Large intestine (tissue), 3 donors: ENCODE measurements around the gene AIG1. TPM values are rescaled to one million over a fixed set of nuclear protein-coding genes. Genes with fewer than 3 reads are reported as not detected.

Experiments
- DNase-seq, 2 donors: peaks; one replicate each; pipeline versions ENCODE4 v3.0.0 to v3.0.0-alpha.2; 2013
- H3K27ac ChIP-seq: one replicate; pipeline ENCODE4 v1.5.1; 2013; ENCODE audit warnings: low read length
- H3K27me3 ChIP-seq: 2 replicates; pipeline ENCODE4 v1.6.1; 2013; ENCODE audit warnings: low read length; ENCODE audit not compliant: control insufficient read depth, insufficient read depth
- H3K36me3 ChIP-seq: 2 replicates; pipeline ENCODE4 v1.6.1; 2013; ENCODE audit warnings: low read length; ENCODE audit not compliant: control insufficient read depth, insufficient read depth
- H3K4me1 ChIP-seq: one replicate; pipeline ENCODE4 v1.6.1; 2013; ENCODE audit warnings: low read length; ENCODE audit not compliant: control insufficient read depth, insufficient read depth
- H3K4me3 ChIP-seq: one replicate; pipeline ENCODE4 v1.5.1; 2013; ENCODE audit warnings: low read length
- H3K9me3 ChIP-seq: one replicate; pipeline ENCODE4 v1.6.1; 2013; ENCODE audit warnings: mild to moderate bottlenecking, low read depth, low read length, moderate library complexity; ENCODE audit not compliant: control insufficient read depth
- WGBS: methylation state at CpG from one replicate; pipeline ENCODE4 v1.1.5; 2013; ENCODE audit warnings: low lambda C conversion rate; ENCODE audit not compliant: insufficient coverage; 5-methylcytosine and 5-hydroxymethylcytosine counted together
- polyA plus RNA-seq: library from polyadenylated mRNA; unstranded; fragments of 120-200 nt; gene quantifications from one replicate; pipeline ENCODE4 v1.2.1, GENCODE V29; 2013

The AIG1 gene
- polyA plus RNA-seq, 1 donor, result 180 TPM

- H3K4me3 ChIP-seq, result no peak overlapping the region
- H3K36me3 ChIP-seq, result no peaks in the 10 kb centered on the region
- H3K27me3 ChIP-seq, result no peaks in the 10 kb centered on the region
- WGBS, result 91% methylated on average over 2 of the region's 3 CpGs
- no peaks in the 10 kb centered on the region for H3K4me1 ChIP-seq
- H3K27ac ChIP-seq, result no peak overlapping the region
- H3K9me3 ChIP-seq, result peaks cover 5% of the 10 kb centered on the region
- DNase-seq, result no peak
Measured at GRCh38 chr6:143053856-143054255, 6.8 kb upstream of the AIG1 start.

- H3K4me1 ChIP-seq, result no peaks in the 10 kb centered on the region
- H3K27ac ChIP-seq, result no peak overlapping the region
- no peak for DNase-seq
- H3K36me3 ChIP-seq, result no peaks in the 10 kb centered on the region
- H3K9me3 ChIP-seq, result peaks cover 4% of the 10 kb centered on the region
- no peak overlapping the region for H3K4me3 ChIP-seq
- H3K27me3 ChIP-seq, result no peaks in the 10 kb centered on the region
- WGBS, result no CpG with 5 or more reads among the region's 2 CpGs
Measured at GRCh38 chr6:143054329-143054728, 6.4 kb upstream of the AIG1 start.

- peaks cover 2% of the 10 kb centered on the region for H3K4me1 ChIP-seq
- H3K27ac ChIP-seq, result no peak overlapping the region
- no peaks in the 10 kb centered on the region for H3K36me3 ChIP-seq
- no CpG with 5 or more reads among the region's 2 CpGs for WGBS
- no peak for DNase-seq
- H3K27me3 ChIP-seq, result no peaks in the 10 kb centered on the region
- H3K4me3 ChIP-seq, result no peak overlapping the region
- no peaks in the 10 kb centered on the region for H3K9me3 ChIP-seq
Measured at GRCh38 chr6:143055213-143055612, 5.5 kb upstream of the AIG1 start.

GRCh38 chr6:143055891-143056290, 4.8 kb upstream of the AIG1 start:
- WGBS, result no CpG with 5 or more reads among the region's 4 CpGs
- H3K9me3 ChIP-seq, result no peaks in the 10 kb centered on the region
- no peaks in the 10 kb centered on the region for H3K27me3 ChIP-seq
- no peaks in the 10 kb centered on the region for H3K36me3 ChIP-seq
- H3K4me1 ChIP-seq, result peaks cover 2% of the 10 kb centered on the region
- DNase-seq, result no peak
- no peak overlapping the region for H3K4me3 ChIP-seq
- H3K27ac ChIP-seq, result no peak overlapping the region

GRCh38 chr6:143058987-143059386, 1.7 kb upstream of the AIG1 start:
- WGBS, result 86% methylated on average over 1 of the region's 7 CpGs
- H3K27ac ChIP-seq, result peak overlapping the region; percentile 100
- peak overlapping the region; percentile 92 for H3K4me3 ChIP-seq
- no peaks in the 10 kb centered on the region for H3K36me3 ChIP-seq
- no peaks in the 10 kb centered on the region for H3K9me3 ChIP-seq
- H3K27me3 ChIP-seq, result no peaks in the 10 kb centered on the region
- peaks cover 25% of the 10 kb centered on the region for H3K4me1 ChIP-seq
- no peak for DNase-seq

- no peaks in the 10 kb centered on the region for H3K9me3 ChIP-seq
- H3K4me1 ChIP-seq, result peaks cover 29% of the 10 kb centered on the region
- H3K27ac ChIP-seq, result peak overlapping the region; percentile 100
- DNase-seq, result peak; percentile 56 to 79
- 0% methylated on average over 1 of the region's 8 CpGs for WGBS
- no peaks in the 10 kb centered on the region for H3K36me3 ChIP-seq
- no peaks in the 10 kb centered on the region for H3K27me3 ChIP-seq
- peak overlapping the region; percentile 92 for H3K4me3 ChIP-seq
Measured at GRCh38 chr6:143059663-143060353, 881 bp upstream of the AIG1 start.

- no CpG with 5 or more reads among the region's 52 CpGs for WGBS
- peak; percentile 82 to 90 for DNase-seq
- Histone ChIP-seq H3K27ac (peak overlapping the region; percentile 100), H3K9me3 (peaks cover 2% of the 10 kb centered on the region), H3K27me3 (no peaks in the 10 kb centered on the region), H3K4me3 (peak overlapping the region; percentile 92), H3K36me3 (no peaks in the 10 kb centered on the region), H3K4me1 (peaks cover 34% of the 10 kb centered on the region)
Measured at GRCh38 chr6:143060354-143060805, 309 bp upstream of the AIG1 start.

- H3K27ac ChIP-seq, result peak overlapping the region; percentile 98
- H3K27me3 ChIP-seq, result no peaks in the 10 kb centered on the region
- H3K9me3 ChIP-seq, result peaks cover 10% of the 10 kb centered on the region
- WGBS, result 0% methylated on average over 1 of the region's 3 CpGs
- no peaks in the 10 kb centered on the region for H3K36me3 ChIP-seq
- peak; percentile 68 to 90 for DNase-seq
- H3K4me3 ChIP-seq, result peak overlapping the region; percentile 92
- H3K4me1 ChIP-seq, result peaks cover 34% of the 10 kb centered on the region
Measured at GRCh38 chr6:143061597-143062385, 1.1 kb downstream of the AIG1 start.

GRCh38 chr6:143062551-143062950, 1.9 kb downstream of the AIG1 start:
- DNase-seq, result no peak
- Histone ChIP-seq H3K27ac (peak overlapping the region; percentile 98), H3K4me1 (peaks cover 34% of the 10 kb centered on the region), H3K9me3 (peaks cover 10% of the 10 kb centered on the region), H3K4me3 (no peak overlapping the region), H3K27me3 (no peaks in the 10 kb centered on the region), H3K36me3 (no peaks in the 10 kb centered on the region)
- WGBS, result no CpG with 5 or more reads among the region's 1 CpG

GRCh38 chr6:143063631-143064030, 2.9 kb downstream of the AIG1 start:
- peaks cover 34% of the 10 kb centered on the region for H3K4me1 ChIP-seq
- no peaks in the 10 kb centered on the region for H3K36me3 ChIP-seq
- no peak overlapping the region for H3K4me3 ChIP-seq
- H3K27me3 ChIP-seq, result no peaks in the 10 kb centered on the region
- peaks cover 10% of the 10 kb centered on the region for H3K9me3 ChIP-seq
- H3K27ac ChIP-seq, result peak overlapping the region; percentile 98
- DNase-seq, result peak in 1 of 2 donors; percentile 16
